Cardiac muscle cell (in vitro differentiated cells and primary cell): ENCODE results near the gene RDM1. TPM values are rescaled to one million over a fixed set of nuclear protein-coding genes. Genes with fewer than 3 reads are reported as not detected.
"Not testable (repeated sequence)": the region's sequence is repeated elsewhere in the genome, so short reads cannot be mapped to it uniquely, and the experiment has no call there.

Experiments used
- DNase-seq, 2 donors: peaks; one replicate each; pipeline versions ENCODE4 v3.0.0 to v3.0.0-alpha.2; 2010 to 2017; ENCODE audit warnings: low read depth in 1 of 2, low spot score in 1 of 2
- H3K27ac ChIP-seq: fragments of 200-600 bp; sonication (generic); 2 replicates; pipeline ENCODE4 v1.5.1; 2016
- H3K27me3 ChIP-seq: fragments of 200-600 bp; sonication (generic); 2 replicates; pipeline ENCODE4 v1.6.0; 2016; ENCODE audit warnings: control low read depth
- H3K36me3 ChIP-seq: fragments of 200-600 bp; sonication (generic); 2 replicates; pipeline ENCODE4 v1.5.1; 2016; ENCODE audit warnings: control low read depth
- H3K4me1 ChIP-seq: fragments of 200-600 bp; sonication (generic); 2 replicates; pipeline ENCODE4 v1.8.1; 2017; ENCODE audit warnings: low read depth, mild to moderate bottlenecking, mixed run types
- H3K4me3 ChIP-seq: fragments of 200-600 bp; sonication (generic); 2 replicates; pipeline ENCODE4 v1.5.1; 2016; ENCODE audit warnings: mild to moderate bottlenecking
- H3K9me3 ChIP-seq: fragments of 200-600 bp; sonication (generic); 2 replicates; pipeline ENCODE4 v1.5.1; 2017; ENCODE audit warnings: low read depth, mild to moderate bottlenecking, control low read depth
- CTCF ChIP-seq: IDR thresholded peaks from 2 replicates; pipeline ENCODE4 v1.5.1; 2012; ENCODE audit warnings: low read depth, mild to moderate bottlenecking, low read length
- polyA plus RNA-seq: library from polyadenylated mRNA; unstranded; fragments of >200 nt; fragmentation: Nextera tagmentation; extraction: Ambion mirVana; gene quantifications from 2 replicates; pipeline ENCODE4 v1.2.1, GENCODE V29; 2016
- total RNA-seq: library from RNA; depleted of rRNA; stranded (reverse); fragments of >200 nt; gene quantifications from 2 replicates; pipeline ENCODE4 v1.2.3, GENCODE V29; 2016

RDM1 gene
- total and polyA plus RNA-seq, 2 experiments from 2014 or later: 2.6 to 6.4 TPM

DNA sequence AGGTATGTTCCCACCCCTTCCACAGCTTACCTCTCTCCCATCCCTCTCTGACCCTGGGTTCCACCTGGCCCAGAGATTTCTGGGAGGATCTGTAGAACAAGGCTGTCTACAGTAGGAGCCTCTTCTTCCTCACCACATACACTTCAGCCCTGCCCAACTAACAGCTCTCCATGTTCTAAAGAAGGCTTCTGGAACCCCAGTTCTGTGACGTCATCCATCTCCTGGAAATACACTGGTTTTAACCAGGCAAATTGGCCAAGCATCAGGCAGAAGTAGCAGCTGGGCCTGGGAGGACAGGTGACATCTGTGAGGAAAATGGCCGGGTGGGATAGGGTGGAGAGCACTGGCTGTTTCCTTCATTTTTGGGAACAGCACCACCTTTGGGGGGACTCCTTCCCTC is 13.0 kb upstream of the RDM1 start, which contains the start of gene LYZL6:
Gene LYZL6 (minus strand): TSS at position 177 of the 400 bp plus-strand sequence. CDS start 4,357 bp downstream, outside the sequence.
- no peak for DNase-seq
- H3K4me3 ChIP-seq: no peak within 1 kb of the TSS
- no peaks in the 10 kb centered on the region for H3K27me3 ChIP-seq
- TF ChIP-seq CTCF: no peak
- no peaks in the 10 kb centered on the region for H3K36me3 ChIP-seq
- no peaks in the 10 kb centered on the region for H3K4me1 ChIP-seq
- H3K27ac ChIP-seq: peak within 1 kb of the TSS; percentile 71
- no peaks in the 10 kb centered on the region for H3K9me3 ChIP-seq

- Histone ChIP-seq H3K9me3 (no peaks in the 10 kb centered on the region), H3K27me3 (no peaks in the 10 kb centered on the region), H3K4me3 (no peak overlapping the region), H3K27ac (peak overlapping the region; percentile 71), H3K36me3 (no peaks in the 10 kb centered on the region), H3K4me1 (no peaks in the 10 kb centered on the region)
- no peak for DNase-seq
- no peak for TF ChIP-seq CTCF
Observed at GRCh38 chr17:35942588-35943186, 12.1 kb upstream of the RDM1 start.

- not testable (repeated sequence) for H3K4me1 ChIP-seq, H3K27me3 ChIP-seq, H3K4me3 ChIP-seq, DNase-seq, H3K36me3 ChIP-seq, H3K27ac ChIP-seq, H3K9me3 ChIP-seq
Observed at GRCh38 chr17:35938492-35938891, 7.9 kb upstream of the RDM1 start.

DNA sequence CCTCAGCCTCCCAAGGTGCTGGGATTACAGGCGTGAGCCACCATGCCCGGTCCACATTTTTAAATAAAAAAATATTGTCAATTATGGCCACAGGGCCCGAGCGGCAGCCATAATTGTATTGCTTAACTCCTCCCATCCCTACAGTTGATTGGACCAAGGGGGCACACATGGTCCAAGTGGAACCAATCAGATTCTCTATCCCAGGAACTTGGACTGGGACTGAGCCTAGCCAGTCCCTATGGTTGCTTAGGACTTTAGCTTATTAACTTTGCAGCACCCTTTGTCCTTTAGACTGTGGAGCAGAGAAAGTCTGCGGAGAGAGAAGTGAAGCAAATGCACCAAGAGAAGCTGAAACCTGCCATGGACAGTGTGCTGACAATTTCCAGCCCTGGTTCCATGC is 5.5 kb upstream of the RDM1 start:
- no peaks in the 10 kb centered on the region for H3K9me3 ChIP-seq
- no peak for TF ChIP-seq CTCF
- H3K4me3 ChIP-seq: no peak overlapping the region
- H3K27ac ChIP-seq: no peak overlapping the region
- H3K4me1 ChIP-seq: peaks cover under 1% of the 10 kb centered on the region
- H3K27me3 ChIP-seq: no peaks in the 10 kb centered on the region
- H3K36me3 ChIP-seq: no peaks in the 10 kb centered on the region
- no peak for DNase-seq

GRCh38 chr17:35934760-35935159 is 4.2 kb upstream of the RDM1 start:
- H3K27ac ChIP-seq: no peak overlapping the region
- peaks cover 3% of the 10 kb centered on the region for H3K4me1 ChIP-seq
- no peak for TF ChIP-seq CTCF
- H3K4me3 ChIP-seq: no peak overlapping the region
- peak in 1 of 2 donors; percentile 60 for DNase-seq
- no peaks in the 10 kb centered on the region for H3K36me3 ChIP-seq
- no peaks in the 10 kb centered on the region for H3K9me3 ChIP-seq
- H3K27me3 ChIP-seq: no peaks in the 10 kb centered on the region

DNA sequence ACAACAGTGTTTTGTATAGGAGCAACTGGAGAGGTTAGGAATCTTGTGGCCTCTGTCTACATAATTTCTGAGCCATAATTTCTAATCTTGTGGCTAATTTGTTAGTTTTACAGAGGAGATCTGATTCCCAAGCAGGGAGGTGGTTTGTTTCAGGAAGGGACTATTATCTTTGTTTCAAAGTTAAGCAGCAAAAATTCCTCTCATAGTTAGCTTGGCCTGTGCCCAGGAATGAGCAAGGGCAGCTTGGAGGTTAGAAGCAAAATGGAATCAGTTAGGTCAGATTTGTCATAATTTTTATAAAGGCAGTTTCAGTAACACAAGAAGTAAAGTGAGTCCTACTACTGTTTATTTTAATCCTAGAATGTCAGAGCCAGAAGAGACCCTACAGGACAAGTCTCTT is 2.0 kb upstream of the RDM1 start:
- H3K9me3 ChIP-seq: no peaks in the 10 kb centered on the region
- TF ChIP-seq CTCF: no peak
- H3K4me3 ChIP-seq: no peak overlapping the region
- H3K27me3 ChIP-seq: no peaks in the 10 kb centered on the region
- peak in 1 of 2 donors; percentile 62 for DNase-seq
- H3K4me1 ChIP-seq: peaks cover 3% of the 10 kb centered on the region
- no peaks in the 10 kb centered on the region for H3K36me3 ChIP-seq
- peak overlapping the region; percentile 10 for H3K27ac ChIP-seq
